ENCODE measurements around the gene ID4.

The ID4 gene, protein sequence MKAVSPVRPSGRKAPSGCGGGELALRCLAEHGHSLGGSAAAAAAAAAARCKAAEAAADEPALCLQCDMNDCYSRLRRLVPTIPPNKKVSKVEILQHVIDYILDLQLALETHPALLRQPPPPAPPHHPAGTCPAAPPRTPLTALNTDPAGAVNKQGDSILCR

DNA sequence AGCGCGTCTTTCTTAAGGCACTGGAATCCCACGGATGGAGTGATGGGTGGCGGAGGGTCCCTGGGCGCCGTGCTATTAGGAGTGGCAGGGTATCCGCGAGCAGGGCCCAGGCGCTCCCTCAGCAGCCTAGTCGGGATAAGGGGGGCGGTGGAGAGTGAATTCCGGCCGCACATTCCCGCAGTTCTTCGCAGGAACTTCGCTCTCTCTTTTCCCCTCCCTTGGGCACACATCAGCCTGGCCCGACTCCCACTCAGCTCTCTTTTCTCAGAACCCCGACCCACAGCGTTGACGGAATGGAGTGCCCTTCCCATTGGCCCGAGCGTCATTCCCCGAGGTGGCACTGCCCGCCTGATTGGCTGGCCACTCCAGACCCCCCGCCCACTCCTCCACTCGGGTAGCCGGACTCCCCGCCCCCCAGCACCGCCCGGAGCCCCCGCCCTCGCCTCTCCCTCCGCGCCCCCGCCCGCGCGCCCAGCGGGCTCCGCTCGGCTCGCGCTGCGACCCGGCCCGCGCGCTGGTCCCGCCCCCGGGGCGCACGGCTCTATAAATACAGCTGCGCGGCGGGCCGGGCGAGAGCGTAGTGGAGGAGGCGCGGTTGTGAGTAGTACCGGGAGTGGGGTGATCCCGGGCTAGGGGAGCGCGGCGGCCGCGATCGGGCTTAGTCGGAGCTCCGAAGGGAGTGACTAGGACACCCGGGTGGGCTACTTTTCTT lies at the start of gene ID4:
ID4 (plus strand) TSS at position 572 of the 712 bp plus-strand sequence. CDS start 385 bp downstream, outside the sequence.
- DNase-seq, result peak in 54 of 56 donors; percentile 31 to 93 (median 80)

DNA sequence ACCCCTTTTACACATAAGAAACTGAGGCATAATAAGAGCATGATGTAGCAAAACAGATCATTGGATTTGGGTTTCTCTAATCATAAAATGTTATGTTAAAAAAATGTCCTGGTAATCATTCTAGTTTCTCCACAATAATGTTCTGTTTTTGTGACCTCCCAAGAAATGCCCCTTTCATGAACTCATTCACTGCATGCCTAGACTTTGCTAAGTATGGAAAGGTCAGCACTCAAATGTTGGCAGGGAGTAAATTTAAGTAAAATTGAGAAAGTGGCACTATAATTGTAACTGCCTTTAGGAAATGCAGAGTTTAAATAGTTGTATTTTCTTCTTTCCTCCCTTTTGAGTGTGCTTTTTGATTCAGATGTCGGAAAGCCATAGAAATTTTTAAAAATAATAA lies 48.5 kb upstream of the ID4 start:
- DNase-seq, result no peak

DNA sequence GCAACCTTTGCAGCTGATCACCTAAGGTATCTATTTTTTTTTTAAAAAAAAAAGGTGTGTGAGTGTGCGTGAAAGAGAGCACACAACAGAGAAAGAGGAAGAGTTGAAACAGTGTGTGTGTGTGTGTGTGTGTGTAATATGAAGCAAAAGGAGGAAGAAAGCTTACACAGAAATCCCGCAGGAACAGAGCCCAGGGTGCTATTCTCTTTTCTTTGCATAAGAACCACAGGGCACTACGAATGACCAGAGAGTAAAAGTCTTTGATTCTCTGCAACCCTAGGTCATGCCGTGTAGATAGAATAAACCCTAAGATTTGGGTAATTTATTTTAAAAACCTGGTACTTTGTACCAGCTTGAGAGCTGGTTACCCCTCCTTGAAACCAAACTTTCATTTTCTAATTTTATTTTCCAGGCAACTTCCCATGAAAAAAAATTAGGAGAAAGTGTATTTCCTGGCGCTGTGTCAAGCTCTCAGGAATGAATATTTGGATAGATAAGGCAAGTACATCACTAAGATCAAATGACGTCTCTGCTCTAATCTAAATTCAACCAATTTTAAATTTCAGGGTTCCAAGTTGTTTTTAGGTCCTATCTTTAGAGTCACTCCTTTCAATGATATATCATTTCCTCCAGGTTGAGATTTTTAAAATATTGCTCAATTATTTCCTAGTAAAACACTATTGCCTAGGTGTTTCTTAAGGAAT lies 47.9 kb upstream of the ID4 start:
- no peak for DNase-seq

DNA sequence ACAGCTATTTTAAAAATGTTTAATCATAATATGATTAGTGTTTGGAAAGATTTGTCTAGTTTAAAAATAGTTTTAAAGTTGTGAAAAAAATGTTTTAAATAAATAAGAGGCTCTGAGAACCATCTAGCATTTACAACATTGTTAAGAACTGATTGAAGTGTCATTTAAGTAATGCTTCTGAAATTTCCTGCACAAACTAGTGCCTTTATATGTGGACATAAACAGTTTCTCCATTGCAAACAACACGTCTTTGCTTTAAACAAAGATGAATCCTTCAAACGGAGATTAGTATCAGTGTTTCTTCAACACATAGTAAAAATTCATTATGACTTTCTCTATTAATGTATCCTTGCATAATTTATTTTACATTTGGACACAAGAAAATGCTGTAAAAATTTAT lies 45.9 kb upstream of the ID4 start:
- DNase-seq, result no peak

DNA sequence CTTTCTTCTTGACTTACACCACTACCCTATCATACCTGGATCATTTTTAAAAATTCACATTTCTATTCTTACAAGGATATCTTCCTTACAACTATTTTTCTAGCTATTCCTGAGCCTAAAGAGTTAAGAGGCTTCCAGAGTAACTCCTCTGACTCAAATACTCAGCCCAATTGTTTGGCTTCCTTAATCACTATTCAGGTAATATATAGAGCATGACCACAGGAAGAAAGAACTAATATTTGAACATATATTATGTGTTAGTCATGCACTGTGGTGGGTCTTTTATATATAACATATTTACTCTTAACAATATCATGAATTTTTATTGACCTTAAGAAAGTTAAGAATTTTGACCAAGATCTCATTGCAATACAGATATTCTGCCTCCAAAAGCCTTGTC lies 42.0 kb upstream of the ID4 start:
- no peak for DNase-seq

DNA sequence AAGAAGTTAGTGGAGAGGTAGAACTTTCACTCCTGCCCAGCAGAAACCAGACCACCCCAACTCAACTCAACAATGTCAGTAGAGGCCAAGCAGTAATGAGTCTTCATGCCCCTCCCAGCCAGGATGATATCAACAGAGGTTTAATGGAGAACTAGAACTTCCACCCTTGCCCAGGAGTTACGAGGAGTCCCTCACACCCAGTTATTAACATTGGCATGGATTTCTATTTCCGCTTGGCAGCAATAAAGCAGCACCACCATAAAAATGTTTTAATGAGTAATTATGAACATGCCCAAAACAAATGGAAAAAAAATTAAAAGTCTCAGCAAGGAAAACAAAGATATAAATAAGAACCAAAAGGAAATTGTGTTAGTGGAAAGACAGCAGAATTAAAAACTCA lies 40.7 kb upstream of the ID4 start:
- DNase-seq, result no peak

DNA sequence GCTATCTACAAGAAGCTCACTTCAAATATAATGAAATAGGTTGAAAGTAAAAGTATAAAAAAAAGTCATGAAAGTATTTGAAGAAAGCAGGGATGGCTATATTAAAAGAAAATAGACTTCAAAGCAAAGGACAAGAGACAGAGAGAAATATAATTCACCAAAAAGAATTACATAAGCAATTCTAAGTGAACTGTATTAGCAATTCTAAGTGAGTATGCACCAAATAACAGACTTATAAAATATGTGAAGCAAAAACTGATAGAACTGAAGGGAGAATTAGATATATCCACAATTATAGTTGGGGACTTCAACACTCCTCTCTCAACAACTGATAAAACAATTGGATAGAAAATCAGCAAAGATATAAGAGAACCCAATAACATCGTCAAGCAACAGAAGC lies 38.8 kb upstream of the ID4 start:
- no peak for DNase-seq

DNA sequence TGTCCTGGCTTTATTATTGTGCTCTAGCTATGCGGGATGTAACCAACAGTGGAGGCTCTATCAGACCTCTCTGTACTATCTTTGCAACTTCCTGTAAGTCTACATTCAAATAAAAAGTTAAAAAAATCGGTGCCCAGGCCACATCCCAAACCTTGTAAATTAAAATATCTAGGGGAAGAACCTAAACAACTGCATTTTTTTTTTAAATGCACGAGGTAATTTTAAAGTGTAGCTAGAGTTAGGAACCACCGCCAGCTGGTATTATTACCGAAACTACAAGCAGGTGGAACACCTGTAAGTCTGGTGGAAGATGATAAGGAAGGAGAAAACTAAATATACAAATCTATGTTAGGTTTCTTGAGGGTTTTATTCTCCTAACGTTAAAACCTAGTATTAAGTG lies 34.5 kb upstream of the ID4 start:
- no peak for DNase-seq

DNA sequence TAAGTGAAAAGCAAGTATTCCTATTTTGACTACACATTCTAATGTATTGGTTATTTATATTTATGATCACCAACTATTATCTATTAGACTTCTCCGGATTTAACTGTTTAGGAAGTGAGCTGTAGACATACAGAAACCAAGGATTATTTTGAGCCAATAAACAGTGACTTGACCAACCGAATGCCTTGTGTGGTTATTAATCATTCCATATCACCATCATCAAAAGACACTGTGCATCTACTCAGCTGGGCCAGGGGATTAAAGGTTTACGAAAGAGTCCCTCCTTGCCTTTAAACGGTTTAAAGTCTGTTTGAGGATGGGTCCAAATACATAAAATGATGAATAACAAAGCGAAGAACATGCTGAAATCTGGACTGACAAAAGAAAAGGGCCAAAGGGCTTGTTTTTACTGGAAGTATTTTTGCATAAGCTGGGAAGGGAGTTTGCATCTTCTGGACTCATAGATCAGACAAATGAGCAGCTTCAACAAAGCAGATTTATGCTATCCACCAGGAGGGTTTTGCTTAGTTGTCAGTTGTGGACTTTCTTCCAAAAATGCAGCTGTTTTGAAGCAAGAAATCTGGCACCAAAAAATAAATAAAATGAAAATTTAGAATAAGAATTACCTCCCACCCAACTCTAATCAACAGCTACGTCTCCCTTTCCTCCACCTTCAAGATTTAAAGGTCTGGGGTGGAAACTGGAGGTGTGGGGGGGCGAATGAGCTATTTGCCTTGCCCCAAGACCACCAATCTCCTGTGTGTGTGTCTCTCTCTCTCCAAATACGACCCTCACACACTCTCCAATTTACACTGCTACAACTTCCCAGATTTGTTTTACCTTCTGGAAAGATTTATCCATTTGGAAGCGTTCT lies 33.6 kb upstream of the ID4 start:
- DNase-seq, result no peak

DNA sequence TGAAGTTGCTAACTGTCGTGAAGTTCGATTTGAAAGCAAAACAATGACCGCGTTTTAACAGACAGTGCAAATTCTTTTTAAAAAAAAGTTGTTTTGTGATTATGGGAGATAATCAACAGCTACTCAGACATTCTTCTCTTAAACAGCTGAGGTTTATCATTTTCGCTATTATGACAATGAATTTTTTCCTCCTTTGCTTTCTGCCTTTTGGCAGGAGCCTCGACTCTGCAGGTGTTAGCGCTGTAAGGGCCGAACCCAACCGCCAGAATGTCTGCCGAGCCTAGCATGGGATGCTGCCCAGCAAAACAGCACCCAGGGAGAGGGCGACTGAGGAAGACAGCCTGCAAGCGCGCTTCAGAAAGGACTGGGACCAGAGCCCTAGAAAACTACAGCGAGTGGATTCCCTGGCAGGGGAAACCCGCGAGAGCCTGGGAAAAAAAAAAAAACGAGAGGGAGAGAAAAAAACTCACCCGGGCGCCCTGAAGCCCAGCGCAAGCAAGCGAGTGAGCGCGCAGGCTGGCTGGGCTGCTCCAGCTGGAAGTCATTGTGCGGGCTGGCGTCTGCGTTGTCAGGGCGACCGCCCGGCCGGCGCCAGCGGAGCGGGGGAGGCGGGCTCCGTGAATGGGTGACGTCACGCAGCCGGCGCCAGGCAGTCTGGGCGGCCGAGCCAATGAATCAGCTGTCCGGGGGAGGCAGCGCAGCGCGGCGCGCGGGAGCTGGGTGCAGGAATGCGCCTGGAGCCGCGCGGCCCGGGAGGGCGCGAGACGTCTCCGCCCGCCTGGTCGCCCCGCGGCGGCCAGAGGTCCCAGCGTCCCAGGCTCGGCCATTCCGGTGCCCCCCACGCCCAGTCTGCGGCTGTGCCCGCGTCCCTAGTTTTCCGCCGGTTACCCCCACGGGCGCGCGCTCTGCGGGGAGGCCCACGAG lies 32.7 kb upstream of the ID4 start:
- peak; percentile 31 to 97 (median 89) for DNase-seq

DNA sequence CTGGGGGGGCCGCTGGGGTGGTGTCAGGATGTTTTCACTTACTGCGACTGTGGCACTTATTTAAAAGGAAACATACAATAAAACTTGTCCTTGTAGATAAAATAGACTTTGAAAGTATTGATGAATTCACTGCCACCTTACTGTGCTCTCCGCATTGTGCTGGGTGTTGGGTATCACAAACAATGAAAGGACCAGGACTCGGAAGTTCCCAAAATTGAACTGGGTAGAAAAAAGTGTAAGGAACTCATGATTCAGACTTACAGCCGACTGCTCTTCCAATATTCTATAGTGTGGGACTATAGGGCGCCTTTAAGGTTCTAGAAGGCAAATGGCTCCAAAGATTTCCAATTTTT lies 32.1 kb upstream of the ID4 start:
- DNase-seq, result no peak

DNA sequence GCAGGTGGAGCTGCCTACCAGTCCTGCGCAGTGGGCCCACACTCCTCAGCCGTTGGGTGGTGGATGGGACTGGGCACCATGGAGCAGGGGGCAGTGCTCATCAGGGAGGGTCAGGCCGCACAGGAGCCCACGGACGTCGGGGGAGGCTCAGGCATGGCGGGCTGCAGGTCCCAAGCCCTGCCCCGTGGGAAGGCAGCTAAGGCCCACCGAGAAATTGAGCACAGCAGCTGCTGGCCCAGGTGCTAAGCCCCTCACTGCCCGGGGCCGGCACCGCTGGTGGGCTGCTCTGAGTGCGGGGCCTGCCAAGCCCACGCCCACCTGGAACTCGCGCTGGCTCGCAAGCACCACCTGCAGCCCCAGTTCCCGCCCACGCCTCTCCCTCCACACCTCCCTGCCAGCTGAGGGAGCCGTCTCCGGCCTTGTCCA lies 30.2 kb upstream of the ID4 start:
- DNase-seq, result no peak

DNA sequence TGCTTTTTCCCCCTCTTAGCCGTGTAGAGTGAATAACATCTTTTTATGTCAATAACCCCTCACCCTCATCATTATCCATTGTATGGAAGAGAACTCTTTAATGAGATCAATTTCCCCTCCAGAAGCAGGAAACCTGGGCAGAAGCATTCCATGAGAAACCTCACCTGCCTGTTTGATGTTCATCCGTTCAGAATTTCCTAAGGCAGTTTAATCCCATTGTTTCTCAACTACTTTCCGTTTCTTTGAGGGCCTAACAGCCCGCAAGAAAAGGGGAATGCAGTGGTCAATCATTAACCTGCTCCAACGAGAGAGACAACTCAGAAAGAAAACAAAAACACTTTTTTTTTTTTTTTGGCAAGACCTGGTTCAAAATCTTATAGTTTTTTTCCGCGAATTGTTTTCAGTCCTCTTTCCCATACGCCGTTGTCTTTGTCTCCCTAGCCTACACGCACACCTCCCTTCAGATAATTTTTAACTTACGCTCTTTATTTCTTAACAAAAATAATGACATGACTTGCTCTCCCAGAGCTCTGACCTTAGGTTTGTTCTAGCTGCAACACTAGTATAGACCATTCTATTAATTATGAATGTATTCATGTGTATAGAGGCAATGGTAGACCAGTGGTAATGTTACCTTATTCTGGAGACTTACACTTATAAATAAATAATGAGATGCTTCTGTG lies 25.6 kb upstream of the ID4 start:
- DNase-seq, result no peak

DNA sequence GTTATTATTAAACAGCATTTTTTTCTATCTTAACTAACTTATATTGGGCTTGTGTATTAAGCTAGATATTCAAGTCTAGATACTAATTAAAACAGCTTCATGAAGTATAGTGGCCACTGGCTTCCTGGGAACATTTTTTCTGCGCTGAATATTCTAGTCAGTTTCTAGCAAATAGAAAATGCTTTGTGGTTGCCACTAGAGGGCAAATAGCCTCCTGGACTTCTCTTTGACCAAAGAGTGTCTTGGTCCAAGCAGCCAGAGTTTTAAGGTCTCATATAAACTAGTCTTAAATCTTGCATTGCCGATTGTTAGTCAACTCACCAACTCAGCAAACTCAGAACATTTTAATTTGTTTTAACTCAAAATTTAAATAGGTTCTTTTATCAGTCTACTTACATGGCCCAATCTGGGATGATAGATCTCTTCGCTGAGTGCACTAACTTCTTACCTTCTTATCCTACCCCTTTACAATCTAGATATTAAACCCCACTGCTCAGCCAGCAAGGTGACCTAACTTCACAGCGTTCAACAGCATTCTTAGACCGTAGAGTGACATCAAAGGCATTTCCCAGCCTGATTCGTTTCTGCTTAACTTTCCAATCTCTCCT lies 24.6 kb upstream of the ID4 start:
- DNase-seq, result no peak

DNA sequence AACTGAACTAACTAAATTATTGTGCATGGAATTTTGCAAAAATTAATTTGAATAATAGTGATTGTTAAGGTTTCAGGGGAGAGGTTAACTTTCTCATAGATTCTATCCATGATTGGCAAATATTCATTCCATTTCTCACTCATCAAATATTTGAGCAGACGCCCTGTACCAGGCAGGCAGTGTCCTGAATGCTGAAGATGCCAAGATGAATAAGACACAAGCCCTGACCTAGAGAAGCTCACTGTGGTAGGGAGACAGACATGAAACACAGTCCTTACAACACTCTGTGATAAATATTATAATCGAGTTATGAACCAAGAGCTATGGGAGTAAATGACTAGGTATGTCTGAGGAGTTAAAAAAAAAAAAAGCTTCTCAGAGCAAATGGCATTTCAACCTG lies 18.4 kb upstream of the ID4 start:
- no peak for DNase-seq

DNA sequence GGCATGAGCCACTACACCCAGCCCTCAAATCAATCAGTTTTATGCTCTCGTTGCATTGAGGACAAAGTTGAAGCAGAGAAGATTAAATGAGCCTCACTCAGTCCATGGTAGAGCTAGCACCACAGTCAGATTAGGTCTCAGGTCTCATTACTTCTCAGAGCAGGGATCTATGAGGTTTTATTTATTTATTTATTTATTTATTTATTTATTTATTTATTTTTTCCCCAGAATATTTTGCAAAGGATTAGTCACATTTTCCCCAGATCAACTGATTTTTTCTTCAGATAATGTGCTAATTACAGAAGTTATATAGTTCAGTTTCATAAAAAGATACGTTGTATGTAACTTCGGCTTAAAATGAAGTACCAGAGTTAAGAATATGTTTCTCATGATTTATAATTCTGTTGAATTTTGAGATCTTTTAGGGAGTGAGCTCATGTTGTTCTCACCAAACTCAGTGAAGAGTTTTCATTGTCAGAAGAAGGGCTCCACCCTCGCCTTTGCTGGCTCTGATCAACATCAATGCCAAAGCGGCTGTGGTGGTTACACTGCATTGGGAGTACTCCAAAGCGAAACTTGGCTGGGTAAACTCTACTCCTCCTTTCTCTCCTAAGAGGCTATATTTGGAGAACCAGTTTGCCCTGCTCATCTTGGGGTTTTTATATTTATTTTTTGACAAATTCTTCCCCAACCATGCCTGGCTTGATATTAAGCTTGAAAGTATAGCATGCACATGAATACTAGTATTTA lies 12.9 kb upstream of the ID4 start:
- DNase-seq, result no peak

DNA sequence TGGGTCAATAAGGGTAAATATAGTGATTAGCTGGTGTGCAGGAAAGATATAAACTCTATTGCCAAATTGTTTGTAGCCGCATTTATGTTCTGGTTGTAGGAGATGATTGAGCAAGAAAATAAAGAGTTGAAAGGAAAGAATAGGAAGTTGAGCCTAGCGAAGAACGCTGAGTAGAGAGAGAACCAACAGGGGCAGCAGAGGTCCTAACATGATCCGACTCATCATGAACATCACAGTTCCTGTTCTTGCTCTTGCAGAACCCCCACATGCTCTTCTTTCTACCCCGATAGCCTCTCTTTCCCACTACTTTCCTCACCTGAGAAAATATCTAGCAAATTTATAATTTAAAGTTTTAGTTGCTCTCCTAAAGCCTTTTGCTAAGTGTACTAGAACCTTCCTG lies 9.9 kb upstream of the ID4 start:
- no peak for DNase-seq

DNA sequence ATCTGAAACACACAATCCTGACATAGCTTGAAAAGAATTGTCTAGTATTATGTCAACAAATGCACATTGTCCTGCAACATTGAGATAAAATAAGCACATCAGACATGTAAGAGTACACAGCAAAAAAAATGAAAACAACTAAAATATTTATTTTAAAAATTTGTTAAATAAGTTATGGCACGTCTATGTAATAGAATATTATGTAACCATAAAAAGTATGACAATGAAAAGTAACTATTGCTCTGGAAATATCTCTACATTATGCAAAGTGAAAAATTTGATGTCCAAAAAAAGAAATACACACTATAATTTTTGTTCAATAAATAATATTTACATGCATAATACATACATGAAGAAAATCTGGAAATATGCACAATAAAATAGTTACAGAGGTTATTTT lies 9.3 kb upstream of the ID4 start:
- DNase-seq, result no peak

DNA sequence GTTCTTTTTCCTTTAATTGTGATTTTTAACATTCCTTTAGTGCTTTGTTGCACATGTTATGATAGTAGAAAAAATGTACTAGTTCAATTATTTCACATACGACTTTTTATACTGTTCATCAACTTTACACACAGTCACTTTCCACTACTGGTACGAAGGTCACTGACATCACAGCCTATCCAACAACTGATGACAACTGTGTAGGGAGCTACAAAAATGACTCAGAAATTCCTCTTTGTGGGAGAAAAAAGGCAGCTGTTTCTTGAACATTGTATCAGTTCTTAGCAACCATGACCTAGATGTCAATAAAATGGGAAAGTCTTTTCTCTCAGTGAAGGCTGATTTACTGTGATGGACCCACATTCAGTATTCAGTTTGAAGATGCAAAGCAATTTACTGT lies 7.0 kb upstream of the ID4 start:
- DNase-seq, result no peak

Data from amygdala (tissue), 56 donors.